ENCODE results near the gene STXBP5L. TPM values are rescaled to one million over a fixed set of nuclear protein-coding genes. Genes with fewer than 3 reads are reported as not detected.
"Not testable (repeated sequence)": the region's sequence is repeated elsewhere in the genome, so short reads cannot be mapped to it uniquely, and the experiment has no call there.

STXBP5L gene
- total RNA-seq, 1 donor: not detected

- no peaks in the 10 kb centered on the region for H3K27me3 ChIP-seq (ENCODE audit: insufficient read depth, low read length)
- H3K4me2 ChIP-seq (ENCODE audit: insufficient read depth, low read length): no peak overlapping the region
- H3K4me3 ChIP-seq (ENCODE audit: insufficient read depth, low read length): no peak overlapping the region
- H3K36me3 ChIP-seq (ENCODE audit: insufficient read depth, low read length): no peaks in the 10 kb centered on the region
- H3K79me2 ChIP-seq (ENCODE audit: insufficient read depth, low read length): no peaks in the 10 kb centered on the region
- DNase-seq (ENCODE audit: insufficient read length, low spot score, missing footprints): no peak
- no peak for TF ChIP-seq CTCF (IDR thresholded peaks at IDR 0.05; ENCODE audit: extremely low read depth, low read depth, low read length)
- H3K9me3 ChIP-seq (ENCODE audit: low read depth, low read length): no peaks in the 10 kb centered on the region
- no peaks in the 10 kb centered on the region for H4K20me1 ChIP-seq (ENCODE audit: insufficient read depth, low read length)
- no peak overlapping the region for H3K27ac ChIP-seq (ENCODE audit: low read depth, low read length)
- H3K4me1 ChIP-seq (ENCODE audit: insufficient read depth, low read length): no peaks in the 10 kb centered on the region
- no peak overlapping the region for H2AFZ ChIP-seq (ENCODE audit: low read length)
These were observed 454.2 kb downstream of the STXBP5L start for GRCh38 chr3:121362035-121362734.

GRCh38 chr3:121388308-121388707 is 480.3 kb downstream of the STXBP5L start:
- not testable (repeated sequence) for H4K20me1 ChIP-seq (ENCODE audit: insufficient read depth, low read length); DNase-seq (ENCODE audit: insufficient read length, low spot score, missing footprints); H3K4me1 ChIP-seq (ENCODE audit: insufficient read depth, low read length); H3K27ac ChIP-seq (ENCODE audit: low read depth, low read length); H2AFZ ChIP-seq (ENCODE audit: low read length); H3K79me2 ChIP-seq (ENCODE audit: insufficient read depth, low read length); H3K4me2 ChIP-seq (ENCODE audit: insufficient read depth, low read length); H3K27me3 ChIP-seq (ENCODE audit: insufficient read depth, low read length); H3K9me3 ChIP-seq (ENCODE audit: low read depth, low read length); H3K4me3 ChIP-seq (ENCODE audit: insufficient read depth, low read length); H3K36me3 ChIP-seq (ENCODE audit: insufficient read depth, low read length)

DNA sequence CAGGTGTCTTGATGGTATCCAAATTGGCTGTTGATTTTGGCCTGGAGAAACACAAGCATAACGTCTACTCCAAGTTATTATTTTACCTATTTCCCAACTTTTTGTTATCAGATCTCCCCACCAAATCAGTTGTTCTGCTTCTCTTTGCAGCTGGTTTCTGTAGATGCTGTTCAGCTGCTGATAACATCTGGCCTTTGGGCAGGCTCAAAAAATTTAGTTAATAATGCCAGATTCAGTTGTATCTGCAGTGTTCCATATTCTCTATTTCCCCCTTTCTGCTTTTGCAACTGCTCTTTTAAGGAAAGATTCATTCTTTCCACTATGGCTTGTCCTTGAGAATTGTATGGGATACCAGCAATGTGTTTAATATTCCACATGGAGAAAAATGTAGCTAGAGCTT is 488.0 kb downstream of the STXBP5L start:
- H4K20me1 ChIP-seq (ENCODE audit: insufficient read depth, low read length); H3K27me3 ChIP-seq (ENCODE audit: insufficient read depth, low read length); H2AFZ ChIP-seq (ENCODE audit: low read length); H3K9me3 ChIP-seq (ENCODE audit: low read depth, low read length); H3K79me2 ChIP-seq (ENCODE audit: insufficient read depth, low read length); H3K4me1 ChIP-seq (ENCODE audit: insufficient read depth, low read length); H3K36me3 ChIP-seq (ENCODE audit: insufficient read depth, low read length); H3K4me2 ChIP-seq (ENCODE audit: insufficient read depth, low read length); DNase-seq (ENCODE audit: insufficient read length, low spot score, missing footprints); H3K4me3 ChIP-seq (ENCODE audit: insufficient read depth, low read length); H3K27ac ChIP-seq (ENCODE audit: low read depth, low read length): not testable (repeated sequence)

GRCh38 chr3:121398051-121398450 is 490.0 kb downstream of the STXBP5L start:
- not testable (repeated sequence) for H3K27ac ChIP-seq (ENCODE audit: low read depth, low read length); DNase-seq (ENCODE audit: insufficient read length, low spot score, missing footprints); H3K4me2 ChIP-seq (ENCODE audit: insufficient read depth, low read length); H3K4me3 ChIP-seq (ENCODE audit: insufficient read depth, low read length); H3K36me3 ChIP-seq (ENCODE audit: insufficient read depth, low read length); H2AFZ ChIP-seq (ENCODE audit: low read length); H3K4me1 ChIP-seq (ENCODE audit: insufficient read depth, low read length); H3K27me3 ChIP-seq (ENCODE audit: insufficient read depth, low read length); H3K79me2 ChIP-seq (ENCODE audit: insufficient read depth, low read length); H4K20me1 ChIP-seq (ENCODE audit: insufficient read depth, low read length); H3K9me3 ChIP-seq (ENCODE audit: low read depth, low read length)

DNA sequence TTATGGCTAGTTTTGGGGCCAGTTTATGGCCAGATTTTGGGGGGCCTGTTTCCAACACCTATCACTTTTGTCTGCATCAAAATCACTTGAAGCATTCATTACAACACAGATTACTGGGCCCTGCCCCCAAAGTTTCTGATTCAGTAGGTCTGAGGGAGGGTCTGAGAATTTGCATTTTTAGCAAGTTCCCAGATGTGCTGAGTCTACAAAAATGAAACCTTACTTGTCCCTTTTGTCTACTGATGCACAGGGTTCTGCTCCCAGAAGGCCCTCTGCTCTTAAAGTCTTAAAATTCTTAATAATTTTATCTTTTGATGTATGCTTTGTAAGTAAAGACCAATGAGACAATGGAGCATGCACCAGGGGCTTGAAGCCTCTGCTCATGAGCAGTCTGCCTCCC is 491.8 kb downstream of the STXBP5L start:
- H3K79me2 ChIP-seq (ENCODE audit: insufficient read depth, low read length): no peaks in the 10 kb centered on the region
- no peak for TF ChIP-seq CTCF (IDR thresholded peaks at IDR 0.05; ENCODE audit: extremely low read depth, low read depth, low read length)
- H2AFZ ChIP-seq (ENCODE audit: low read length): no peak overlapping the region
- no peaks in the 10 kb centered on the region for H4K20me1 ChIP-seq (ENCODE audit: insufficient read depth, low read length)
- no peaks in the 10 kb centered on the region for H3K27me3 ChIP-seq (ENCODE audit: insufficient read depth, low read length)
- no peaks in the 10 kb centered on the region for H3K36me3 ChIP-seq (ENCODE audit: insufficient read depth, low read length)
- H3K27ac ChIP-seq (ENCODE audit: low read depth, low read length): no peak overlapping the region
- no peak overlapping the region for H3K4me2 ChIP-seq (ENCODE audit: insufficient read depth, low read length)
- no peak overlapping the region for H3K4me3 ChIP-seq (ENCODE audit: insufficient read depth, low read length)
- DNase-seq (ENCODE audit: insufficient read length, low spot score, missing footprints): no peak
- no peaks in the 10 kb centered on the region for H3K9me3 ChIP-seq (ENCODE audit: low read depth, low read length)
- no peaks in the 10 kb centered on the region for H3K4me1 ChIP-seq (ENCODE audit: insufficient read depth, low read length)

Measured in osteoblast (primary cell).